ENCODE results near the gene TDRKH.

The TDRKH gene

DNA sequence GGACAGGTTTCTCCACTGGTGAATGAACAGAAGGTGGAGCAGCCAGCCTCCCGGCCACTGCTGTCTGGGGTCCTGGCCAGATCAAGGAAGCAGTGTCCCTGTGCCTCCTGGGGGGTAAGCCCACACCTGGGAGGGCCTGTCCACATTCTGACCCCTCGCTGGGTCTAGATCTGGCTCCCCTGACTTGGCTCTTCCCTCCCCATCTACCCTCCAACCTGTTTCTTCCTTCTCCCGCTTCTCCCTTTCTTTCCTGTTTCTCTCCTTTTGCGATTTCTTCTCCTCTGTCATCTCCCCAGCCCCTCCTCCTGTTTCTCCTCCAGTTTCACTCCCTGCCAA, 40.9 kb upstream of the TDRKH start:
- Mint-ChIP-seq H3K36me3 (ENCODE audit: insufficient read depth) (peaks cover 27% of the 10 kb centered on the region), H3K27me3 (no peaks in the 10 kb centered on the region), H3K4me3 (peak overlapping the region; percentile 63 to 89), H3K9me3 (no peaks in the 10 kb centered on the region), H3K27ac (peak overlapping the region; percentile 83 to 91), H3K4me1 (ENCODE audit: low read depth in 2 of 2) (peaks cover 42 to 76% of the 10 kb centered on the region in 2 donors)
- DNase-seq: no peak
- ATAC-seq (replicated peaks): no peak

GRCh38 chr1:151830055-151830454, 39.8 kb upstream of the TDRKH start:
- Mint-ChIP-seq H3K9me3 (no peaks in the 10 kb centered on the region), H3K4me3 (peak overlapping the region; percentile 78 to 89), H3K4me1 (ENCODE audit: low read depth in 2 of 2) (peaks cover 46 to 77% of the 10 kb centered on the region in 2 donors), H3K27ac (peak overlapping the region; percentile 84 to 91), H3K27me3 (no peaks in the 10 kb centered on the region), H3K36me3 (ENCODE audit: insufficient read depth) (peaks cover 30% of the 10 kb centered on the region)
- ATAC-seq (replicated peaks) (no peak), DNase-seq (no peak)

- Mint-ChIP-seq H3K4me3 (peak overlapping the region; percentile 78 to 89), H3K27ac (peak overlapping the region; percentile 84 to 91), H3K36me3 (ENCODE audit: insufficient read depth) (peaks cover 32% of the 10 kb centered on the region), H3K27me3 (no peaks in the 10 kb centered on the region), H3K9me3 (no peaks in the 10 kb centered on the region), H3K4me1 (ENCODE audit: low read depth in 2 of 2) (peaks cover 46 to 73% of the 10 kb centered on the region in 2 donors)
- DNase-seq (no peak), ATAC-seq (replicated peaks) (no peak)
Observed at GRCh38 chr1:151829352-151830046, 39.2 kb upstream of the TDRKH start.

DNA sequence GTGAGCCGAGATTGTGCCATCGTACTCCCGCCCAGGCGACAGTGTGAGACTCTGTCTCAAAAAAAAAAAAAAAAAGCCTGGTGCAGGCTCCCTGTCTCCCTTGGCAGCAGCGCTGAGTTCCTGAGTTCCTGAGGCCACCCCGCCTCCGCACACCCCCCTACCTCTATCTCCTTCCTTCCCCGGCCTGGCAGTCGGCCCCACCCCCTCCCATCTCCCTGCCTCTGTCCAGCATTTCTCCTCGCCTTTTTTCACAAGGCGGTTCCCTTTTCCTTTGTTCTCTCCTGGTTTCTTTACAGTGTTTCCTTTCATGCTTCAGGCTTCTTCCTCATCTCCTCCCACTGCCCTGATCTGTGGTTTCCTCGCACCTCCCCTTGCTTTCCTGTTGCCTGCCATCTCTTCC, 38.6 kb upstream of the TDRKH start:
- H3K9me3 Mint-ChIP-seq: no peaks in the 10 kb centered on the region
- peak overlapping the region; percentile 78 to 89 for H3K4me3 Mint-ChIP-seq
- ATAC-seq (replicated peaks) (no peak), DNase-seq (no peak)
- H3K36me3 Mint-ChIP-seq (ENCODE audit: insufficient read depth): peaks cover 33% of the 10 kb centered on the region
- no peaks in the 10 kb centered on the region for H3K27me3 Mint-ChIP-seq
- peak overlapping the region; percentile 84 to 91 for H3K27ac Mint-ChIP-seq
- peaks cover 46 to 69% of the 10 kb centered on the region in 2 donors for H3K4me1 Mint-ChIP-seq (ENCODE audit: low read depth in 2 of 2)

- H3K4me1 Mint-ChIP-seq (ENCODE audit: low read depth in 2 of 2): peaks cover 42 to 62% of the 10 kb centered on the region in 2 donors
- peak overlapping the region; percentile 84 to 91 for H3K27ac Mint-ChIP-seq
Observed at GRCh38 chr1:151827853-151828252, 37.6 kb upstream of the TDRKH start.

DNA sequence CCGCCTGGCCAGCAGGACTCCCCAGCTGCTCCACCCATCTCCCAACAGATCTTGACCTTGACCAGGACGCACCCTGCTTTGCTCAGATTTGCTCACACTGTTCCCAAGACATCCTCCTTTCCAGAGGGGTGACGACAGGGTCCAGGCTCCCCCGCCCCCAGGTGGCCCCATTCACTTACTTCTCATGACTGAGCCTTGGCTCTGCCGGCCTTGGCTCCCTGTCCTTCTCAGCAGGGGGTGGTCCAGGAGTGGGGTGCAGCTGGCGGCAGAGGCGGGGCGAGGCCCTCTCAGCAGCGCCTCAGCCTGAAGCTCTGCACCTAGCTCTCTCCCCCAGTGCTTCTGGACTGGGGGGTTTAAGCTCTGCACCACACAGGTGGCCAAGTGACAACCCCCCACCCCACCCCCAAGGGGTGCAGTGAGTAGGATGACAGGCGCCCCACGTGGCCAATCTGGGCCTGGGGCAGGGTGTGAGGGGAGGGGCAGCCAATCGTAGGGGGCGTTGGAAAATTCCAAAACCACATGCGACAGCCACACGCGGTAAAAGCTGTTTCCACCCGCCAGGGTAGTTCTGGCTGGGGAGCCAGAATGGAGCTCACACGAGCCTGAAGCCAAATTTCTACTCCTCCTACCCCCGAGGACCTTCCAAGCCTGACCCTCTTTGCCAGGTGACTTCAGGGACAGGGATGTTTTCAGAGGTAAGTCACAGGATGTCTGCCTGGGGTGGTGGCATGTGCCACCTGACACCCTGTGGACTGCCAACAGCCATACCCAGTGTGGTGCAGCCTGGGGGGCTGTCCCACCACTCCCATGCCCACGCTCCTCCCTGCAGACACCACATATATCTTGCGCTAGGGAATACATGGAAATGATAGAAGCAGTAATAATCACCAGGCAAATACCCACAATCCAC, 35.7 kb upstream of the TDRKH start:
- no peaks in the 10 kb centered on the region for H3K9me3 Mint-ChIP-seq
- H3K4me1 Mint-ChIP-seq (ENCODE audit: low read depth in 2 of 2): peaks cover 43 to 57% of the 10 kb centered on the region in 2 donors
- peak; percentile 36 for ATAC-seq (replicated peaks)
- peak overlapping the region; percentile 74 to 89 for H3K4me3 Mint-ChIP-seq
- no peaks in the 10 kb centered on the region for H3K27me3 Mint-ChIP-seq
- peak overlapping the region; percentile 52 to 91 for H3K27ac Mint-ChIP-seq
- peak in 2 of 3 experiments; percentile 32 to 41 for DNase-seq
- peaks cover 32% of the 10 kb centered on the region for H3K36me3 Mint-ChIP-seq (ENCODE audit: insufficient read depth)

More at GRCh38 chr1:151827853-151828252, 37.6 kb upstream of the TDRKH start:
- Mint-ChIP-seq H3K9me3 (no peaks in the 10 kb centered on the region), H3K36me3 (ENCODE audit: insufficient read depth) (peaks cover 31% of the 10 kb centered on the region), H3K4me3 (peak overlapping the region; percentile 78 to 89), H3K27me3 (no peaks in the 10 kb centered on the region)
- ATAC-seq (replicated peaks) (peak; percentile 18), DNase-seq (no peak)

DNA sequence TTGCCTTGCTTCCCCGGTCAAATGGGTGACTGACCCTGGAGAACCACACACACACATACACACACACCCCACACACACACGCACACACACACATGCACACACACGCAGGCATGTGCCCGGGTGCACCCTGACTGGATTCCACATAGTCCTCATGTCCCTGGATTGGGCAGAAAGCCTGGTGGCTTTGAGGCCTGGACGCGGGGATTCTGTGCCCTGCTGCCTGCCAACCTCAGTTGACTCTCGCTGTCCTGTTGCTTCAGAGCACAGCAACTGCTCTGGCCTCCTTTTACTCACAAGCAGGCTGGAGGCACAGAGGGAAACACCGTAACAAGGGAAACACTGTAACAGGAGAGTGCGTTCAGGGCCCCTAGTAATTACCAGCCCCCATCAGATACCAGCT, 34.9 kb upstream of the TDRKH start:
- peaks cover 43 to 58% of the 10 kb centered on the region in 2 donors for H3K4me1 Mint-ChIP-seq (ENCODE audit: low read depth in 2 of 2)
- no peaks in the 10 kb centered on the region for H3K9me3 Mint-ChIP-seq
- no peak for DNase-seq
- H3K4me3 Mint-ChIP-seq: peak overlapping the region; percentile 74 to 89
- no peaks in the 10 kb centered on the region for H3K27me3 Mint-ChIP-seq
- H3K27ac Mint-ChIP-seq: peak overlapping the region; percentile 52 to 91
- ATAC-seq (replicated peaks): no peak
- H3K36me3 Mint-ChIP-seq (ENCODE audit: insufficient read depth): peaks cover 29% of the 10 kb centered on the region

DNA sequence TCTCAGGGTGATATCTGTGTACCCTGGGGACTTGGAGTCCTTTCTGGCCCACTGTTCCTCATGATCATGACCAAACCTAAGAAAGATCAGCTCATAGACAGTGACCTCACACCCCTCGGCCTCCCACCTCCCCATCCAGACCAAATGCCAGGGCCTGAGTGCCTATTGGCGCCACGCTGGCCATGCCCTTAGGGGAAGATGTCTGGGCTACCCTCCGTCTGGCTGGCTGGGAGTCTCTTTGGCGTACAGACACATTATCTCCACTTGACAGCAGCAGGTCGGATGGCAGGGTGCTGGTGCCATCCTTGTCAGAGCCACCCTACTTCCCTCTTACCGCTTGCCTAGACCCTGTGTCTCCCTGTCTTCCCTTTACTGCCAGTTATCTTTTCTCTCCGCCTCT, 32.9 kb upstream of the TDRKH start:
- peaks cover 30 to 56% of the 10 kb centered on the region in 2 donors for H3K4me1 Mint-ChIP-seq (ENCODE audit: low read depth in 2 of 2)
- no peaks in the 10 kb centered on the region for H3K9me3 Mint-ChIP-seq
- no peak for DNase-seq
- peaks cover 18% of the 10 kb centered on the region for H3K36me3 Mint-ChIP-seq (ENCODE audit: insufficient read depth)
- H3K4me3 Mint-ChIP-seq: peak overlapping the region; percentile 8 to 89
- no peak for ATAC-seq (replicated peaks)
- H3K27ac Mint-ChIP-seq: peak overlapping the region; percentile 5 to 91
- no peaks in the 10 kb centered on the region for H3K27me3 Mint-ChIP-seq

DNA sequence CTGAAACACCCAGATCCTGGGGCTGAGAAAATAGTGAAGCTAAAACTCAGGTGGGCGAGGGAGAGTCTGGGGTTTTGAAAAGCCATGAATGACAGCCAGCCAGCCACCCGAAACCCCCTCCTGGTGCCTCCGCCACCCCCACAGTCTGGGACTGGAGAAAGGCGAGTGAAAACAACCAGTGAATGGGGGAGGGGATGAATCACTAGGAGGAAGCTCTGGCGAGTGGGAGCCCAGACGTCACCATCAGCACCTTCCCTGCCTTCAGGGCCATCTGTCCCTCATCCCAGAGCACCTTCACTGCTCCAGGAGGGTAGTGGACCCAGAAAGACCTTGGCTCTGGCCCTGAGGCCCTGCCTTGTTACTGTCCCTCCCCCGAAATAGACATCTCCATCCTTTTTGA, 32.1 kb upstream of the TDRKH start:
- Mint-ChIP-seq H3K27me3 (no peaks in the 10 kb centered on the region), H3K36me3 (ENCODE audit: insufficient read depth) (peaks cover 17% of the 10 kb centered on the region), H3K4me3 (peak overlapping the region; percentile 8 to 89), H3K4me1 (ENCODE audit: low read depth in 2 of 2) (peaks cover 26 to 52% of the 10 kb centered on the region in 2 donors), H3K27ac (peak overlapping the region; percentile 44 to 91), H3K9me3 (no peaks in the 10 kb centered on the region)
- no peak for DNase-seq
- ATAC-seq (replicated peaks): peak; percentile 15

- no peaks in the 10 kb centered on the region for H3K9me3 Mint-ChIP-seq
- peaks cover 25% of the 10 kb centered on the region for H3K36me3 Mint-ChIP-seq (ENCODE audit: insufficient read depth)
- peaks cover 38 to 60% of the 10 kb centered on the region in 2 donors for H3K4me1 Mint-ChIP-seq (ENCODE audit: low read depth in 2 of 2)
- peak in 1 of 3 experiments; percentile 34 for DNase-seq
- peak; percentile 34 for ATAC-seq (replicated peaks)
- no peaks in the 10 kb centered on the region for H3K27me3 Mint-ChIP-seq
- H3K4me3 Mint-ChIP-seq: peak overlapping the region; percentile 33 to 89
- H3K27ac Mint-ChIP-seq: peak overlapping the region; percentile 52 to 91
Observed at GRCh38 chr1:151820940-151821339, 30.6 kb upstream of the TDRKH start.

GRCh38 chr1:151819976-151820623, 29.8 kb upstream of the TDRKH start:
- Mint-ChIP-seq H3K27ac (peak overlapping the region; percentile 52 to 91), H3K4me1 (ENCODE audit: low read depth in 2 of 2) (peaks cover 41 to 64% of the 10 kb centered on the region in 2 donors), H3K4me3 (peak overlapping the region in 1 of 2 donors; percentile 89), H3K36me3 (ENCODE audit: insufficient read depth) (peaks cover 32% of the 10 kb centered on the region), H3K27me3 (no peaks in the 10 kb centered on the region), H3K9me3 (no peaks in the 10 kb centered on the region)
- ATAC-seq (replicated peaks): no peak
- DNase-seq: no peak

DNA sequence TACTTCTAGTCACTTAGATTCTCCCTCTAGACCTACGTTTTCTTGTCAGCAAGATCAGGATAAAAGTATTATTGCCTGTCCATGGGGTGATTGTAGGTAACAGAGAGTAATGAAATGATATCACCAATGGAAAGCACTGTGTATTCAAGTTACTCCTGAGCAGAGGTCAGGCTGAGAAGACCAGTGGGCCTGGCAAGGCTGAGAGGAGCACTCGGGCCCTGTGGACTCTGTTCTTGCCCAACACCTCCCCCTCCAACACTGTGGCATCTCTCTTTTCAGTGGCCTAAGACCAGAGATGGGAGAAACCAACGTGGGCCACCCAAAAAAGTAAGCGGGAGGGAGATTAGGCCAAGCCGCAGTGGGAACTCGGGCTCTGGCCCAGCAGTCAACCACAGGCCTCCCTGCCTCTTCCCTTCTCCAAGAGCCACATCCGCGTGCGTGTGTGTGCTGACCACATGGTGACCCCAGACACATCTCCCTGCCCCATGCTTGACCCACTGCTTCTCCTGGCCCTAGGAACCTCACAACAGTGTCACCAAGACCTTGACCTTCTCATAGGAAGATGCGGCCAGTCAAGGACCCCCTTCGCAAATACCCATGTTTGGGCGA, 29.0 kb upstream of the TDRKH start:
- peak overlapping the region; percentile 47 to 89 for H3K4me3 Mint-ChIP-seq
- H3K9me3 Mint-ChIP-seq: no peaks in the 10 kb centered on the region
- H3K27me3 Mint-ChIP-seq: no peaks in the 10 kb centered on the region
- peaks cover 34% of the 10 kb centered on the region for H3K36me3 Mint-ChIP-seq (ENCODE audit: insufficient read depth)
- peaks cover 46 to 72% of the 10 kb centered on the region in 2 donors for H3K4me1 Mint-ChIP-seq (ENCODE audit: low read depth in 2 of 2)
- peak overlapping the region; percentile 44 to 91 for H3K27ac Mint-ChIP-seq
- DNase-seq (no peak), ATAC-seq (replicated peaks) (no peak)

DNA sequence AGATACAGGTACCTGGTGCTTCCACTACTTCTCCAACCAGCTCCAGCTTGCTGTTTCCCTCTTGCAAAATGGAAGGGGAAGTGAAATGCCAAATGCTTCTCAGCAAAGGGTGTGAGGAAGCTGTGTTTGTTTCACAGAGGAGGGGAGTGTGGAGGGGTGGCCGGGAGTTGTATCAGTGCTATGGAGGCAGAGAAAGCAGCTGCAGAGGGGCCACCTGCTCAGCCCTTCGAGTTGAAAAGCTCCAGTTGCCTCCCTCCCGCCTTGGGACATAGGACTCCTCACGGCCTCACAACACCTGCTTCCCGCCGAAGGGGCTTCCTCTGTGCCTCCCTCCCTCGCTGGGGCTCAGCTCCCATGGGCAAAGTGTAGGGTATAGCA, 27.0 kb upstream of the TDRKH start:
- Mint-ChIP-seq H3K4me1 (ENCODE audit: low read depth in 2 of 2) (peaks cover 51 to 81% of the 10 kb centered on the region in 2 donors), H3K36me3 (ENCODE audit: insufficient read depth) (peaks cover 45% of the 10 kb centered on the region), H3K4me3 (peak overlapping the region; percentile 62 to 89), H3K9me3 (no peaks in the 10 kb centered on the region), H3K27me3 (no peaks in the 10 kb centered on the region), H3K27ac (peak overlapping the region; percentile 41 to 91)
- ATAC-seq (replicated peaks): no peak
- no peak for DNase-seq

Measured in effector memory CD8-positive, alpha-beta T cell (primary cell).